Measurements from ENCODE around the gene PTPRH. TPM values are rescaled to one million over a fixed set of nuclear protein-coding genes. Genes with fewer than 3 reads are reported as not detected.

PTPRH gene
- total RNA-seq, 3 donors from 2014 or later (not counting 1 experiment from before 2014, with no cell fraction given), result 0.45 TPM; not detected in 2

DNA sequence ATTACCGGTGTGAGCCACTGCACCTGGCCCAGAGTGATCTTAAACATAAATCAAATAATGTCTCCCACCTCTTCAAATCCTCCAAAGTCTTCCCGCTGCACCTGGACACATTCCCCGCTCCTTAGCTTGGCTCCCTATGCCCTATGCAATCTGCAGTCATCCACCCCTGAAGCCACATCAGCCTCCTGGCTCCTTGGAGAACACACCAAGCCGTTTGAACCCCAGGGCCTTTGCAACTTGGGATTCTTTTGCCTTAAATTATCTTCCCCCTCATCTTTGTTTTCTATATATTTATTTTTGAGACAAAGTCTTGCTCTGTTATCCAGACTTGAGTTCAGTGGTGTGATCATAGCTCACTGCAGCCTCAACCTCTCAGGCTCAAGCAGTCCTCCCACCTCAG is 40.2 kb downstream of the PTPRH start:
- no peak for DNase-seq
- H3K4me3 ChIP-seq (ENCODE audit: low read length), result no peak overlapping the region
- peaks cover 46% of the 10 kb centered on the region for H3K27me3 ChIP-seq (ENCODE audit: control insufficient read depth, insufficient read depth, low read length)
- Mint-ChIP-seq H3K36me3 (no peaks in the 10 kb centered on the region), H3K9me3 (no peaks in the 10 kb centered on the region), H3K4me3 (no peak overlapping the region), H3K4me1 (peaks cover 22 to 32% of the 10 kb centered on the region in 2 donors), H3K27ac (no peak overlapping the region), H3K27me3 (ENCODE audit: low read depth in 2 of 2) (peaks cover 69 to 71% of the 10 kb centered on the region in 2 donors)
- H3K4me1 ChIP-seq (ENCODE audit: control insufficient read depth, insufficient read depth, low read length), result peaks cover 29% of the 10 kb centered on the region
- intact Hi-C loops (cut with micrococcal nuclease), result loop anchor here (10.0 kb wide), 1 partner anchor 84 kb away; no protein-coding TSS in a partner anchor
- no peaks in the 10 kb centered on the region for H3K36me3 ChIP-seq (ENCODE audit: control insufficient read depth, insufficient read depth, low read length)
- TF ChIP-seq, protein P1, sequence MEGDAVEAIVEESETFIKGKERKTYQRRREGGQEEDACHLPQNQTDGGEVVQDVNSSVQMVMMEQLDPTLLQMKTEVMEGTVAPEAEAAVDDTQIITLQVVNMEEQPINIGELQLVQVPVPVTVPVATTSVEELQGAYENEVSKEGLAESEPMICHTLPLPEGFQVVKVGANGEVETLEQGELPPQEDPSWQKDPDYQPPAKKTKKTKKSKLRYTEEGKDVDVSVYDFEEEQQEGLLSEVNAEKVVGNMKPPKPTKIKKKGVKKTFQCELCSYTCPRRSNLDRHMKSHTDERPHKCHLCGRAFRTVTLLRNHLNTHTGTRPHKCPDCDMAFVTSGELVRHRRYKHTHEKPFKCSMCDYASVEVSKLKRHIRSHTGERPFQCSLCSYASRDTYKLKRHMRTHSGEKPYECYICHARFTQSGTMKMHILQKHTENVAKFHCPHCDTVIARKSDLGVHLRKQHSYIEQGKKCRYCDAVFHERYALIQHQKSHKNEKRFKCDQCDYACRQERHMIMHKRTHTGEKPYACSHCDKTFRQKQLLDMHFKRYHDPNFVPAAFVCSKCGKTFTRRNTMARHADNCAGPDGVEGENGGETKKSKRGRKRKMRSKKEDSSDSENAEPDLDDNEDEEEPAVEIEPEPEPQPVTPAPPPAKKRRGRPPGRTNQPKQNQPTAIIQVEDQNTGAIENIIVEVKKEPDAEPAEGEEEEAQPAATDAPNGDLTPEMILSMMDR (IDR thresholded peaks at IDR 0.05), result no peak
- no peak for ATAC-seq
- H3K27ac ChIP-seq (ENCODE audit: low read length), result no peak overlapping the region
- H3K9me3 ChIP-seq (ENCODE audit: control insufficient read depth, insufficient read depth, low read length), result no peaks in the 10 kb centered on the region
- WGBS (ENCODE audit: insufficient coverage), result 71% methylated on average over 4 of the region's 4 CpGs

DNA sequence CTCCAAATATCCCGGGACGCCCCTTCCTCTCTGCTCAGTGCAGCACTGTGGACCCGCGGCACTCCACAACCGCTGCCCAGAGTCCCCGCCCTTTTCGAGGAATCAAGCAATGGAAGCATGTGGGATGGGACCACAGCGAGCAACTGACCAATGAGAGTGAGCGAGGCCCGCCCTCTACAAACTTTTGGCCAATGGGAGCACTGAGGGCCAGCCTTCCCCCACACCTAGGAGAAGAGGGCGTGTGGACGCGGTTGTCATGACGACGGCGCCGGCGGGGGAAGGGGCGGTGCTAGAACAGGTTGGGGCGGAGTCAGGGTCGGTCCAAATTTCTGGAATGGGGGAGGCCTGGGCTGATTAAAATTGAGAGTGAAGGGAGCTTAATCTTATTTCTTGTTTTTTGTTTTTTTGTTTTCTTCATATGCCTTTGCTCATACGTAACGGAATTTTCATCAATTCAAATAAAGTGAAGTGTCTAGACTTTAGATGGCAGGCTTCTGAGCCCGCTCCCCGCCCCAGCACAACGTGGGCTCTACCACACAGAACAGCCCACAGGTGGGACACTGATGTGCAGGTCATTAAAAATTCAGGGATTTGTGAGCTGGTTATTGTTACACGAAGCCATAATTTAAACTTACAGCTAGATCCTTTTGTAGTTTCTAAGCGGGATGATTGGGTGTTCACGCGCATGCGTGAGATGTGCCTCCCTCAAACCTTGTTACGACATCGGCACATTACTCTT is 42.6 kb downstream of the PTPRH start, which contains the start of gene DNAAF3:
DNAAF3 (minus strand) TSS at position 84 of the 739 bp plus-strand sequence. CDS start 200 bp downstream, outside the sequence.
- DNase-seq (peak; percentile 45 to 80), ATAC-seq (peak; percentile 83 to 89 (median 85))
- peak within 1 kb of the TSS; percentile 47 for H3K4me3 Mint-ChIP-seq
- H3K4me3 ChIP-seq (ENCODE audit: low read length), result no peak within 1 kb of the TSS
- intact Hi-C loops (cut with micrococcal nuclease), result loop anchor here (10.0 kb wide), 1 partner anchor 82 kb away; no protein-coding TSS in a partner anchor
- peaks cover 55 to 64% of the 10 kb centered on the region in 2 donors for H3K27me3 Mint-ChIP-seq (ENCODE audit: low read depth in 2 of 2)
- 2% methylated on average over 32 of the region's 33 CpGs for WGBS (ENCODE audit: insufficient coverage)
- no peaks in the 10 kb centered on the region for H3K9me3 Mint-ChIP-seq
- peaks cover 16% of the 10 kb centered on the region for H3K4me1 ChIP-seq (ENCODE audit: control insufficient read depth, insufficient read depth, low read length)
- H3K4me1 Mint-ChIP-seq, result peaks cover 13 to 14% of the 10 kb centered on the region in 2 donors
- H3K36me3 ChIP-seq (ENCODE audit: control insufficient read depth, insufficient read depth, low read length), result no peaks in the 10 kb centered on the region
- TF ChIP-seq, protein P1 (IDR thresholded peaks at IDR 0.05), result no peak
- H3K9me3 ChIP-seq (ENCODE audit: control insufficient read depth, insufficient read depth, low read length), result no peaks in the 10 kb centered on the region
- H3K27ac ChIP-seq (ENCODE audit: low read length), result no peak within 1 kb of the TSS
- no peaks in the 10 kb centered on the region for H3K36me3 Mint-ChIP-seq
- peaks cover 31% of the 10 kb centered on the region for H3K27me3 ChIP-seq (ENCODE audit: control insufficient read depth, insufficient read depth, low read length)
- peak within 1 kb of the TSS; percentile 16 to 83 for H3K27ac Mint-ChIP-seq

DNA sequence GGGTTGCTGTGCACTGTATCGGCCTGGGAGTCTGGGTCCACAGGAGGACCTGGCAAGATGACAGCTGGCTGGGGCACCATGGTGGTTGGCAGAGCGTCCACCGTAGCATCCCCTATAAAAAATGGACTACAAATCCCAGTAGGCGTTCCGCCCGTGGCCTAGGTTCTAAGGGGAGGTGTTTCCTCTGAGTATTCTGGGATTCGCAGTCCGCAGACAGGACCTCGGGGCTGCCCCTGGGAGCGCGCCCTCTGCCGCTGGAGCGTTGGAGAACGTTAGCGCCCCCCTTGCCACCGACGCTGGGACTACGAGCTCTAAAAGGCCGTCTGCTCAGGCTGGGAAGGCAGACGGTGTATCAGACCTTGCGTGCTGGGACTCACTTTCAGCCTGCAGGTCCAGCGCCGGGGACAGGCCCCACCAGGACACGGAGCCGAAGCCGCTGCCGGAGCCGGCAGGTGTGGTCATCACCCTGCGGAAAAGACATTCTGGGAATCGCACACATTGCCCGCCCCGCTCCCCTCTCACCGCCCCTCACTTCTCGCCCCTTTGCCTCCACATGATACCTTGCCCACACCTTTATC is 43.3 kb downstream of the PTPRH start:
- Mint-ChIP-seq H3K4me1 (peaks cover 13 to 14% of the 10 kb centered on the region in 2 donors), H3K27ac (peak overlapping the region; percentile 16 to 83), H3K27me3 (ENCODE audit: low read depth in 2 of 2) (peaks cover 49 to 57% of the 10 kb centered on the region in 2 donors), H3K36me3 (no peaks in the 10 kb centered on the region), H3K9me3 (no peaks in the 10 kb centered on the region), H3K4me3 (peak overlapping the region; percentile 47)
- Histone ChIP-seq H3K4me1 (ENCODE audit: control insufficient read depth, insufficient read depth, low read length) (peaks cover 17% of the 10 kb centered on the region), H3K4me3 (ENCODE audit: low read length) (no peak overlapping the region), H3K36me3 (ENCODE audit: control insufficient read depth, insufficient read depth, low read length) (no peaks in the 10 kb centered on the region), H3K27ac (ENCODE audit: low read length) (no peak overlapping the region), H3K27me3 (ENCODE audit: control insufficient read depth, insufficient read depth, low read length) (peaks cover 37% of the 10 kb centered on the region), H3K9me3 (ENCODE audit: control insufficient read depth, insufficient read depth, low read length) (no peaks in the 10 kb centered on the region)
- intact Hi-C loops (cut with micrococcal nuclease), result loop anchor here (10.0 kb wide), 1 partner anchor 81 kb away; no protein-coding TSS in a partner anchor
- ATAC-seq (peak; percentile 60 to 85 (median 60)), DNase-seq (peak in 1 of 2 donors; percentile 78)
- TF ChIP-seq, protein P1 (IDR thresholded peaks at IDR 0.05), result no peak
- WGBS (ENCODE audit: insufficient coverage), result 3% methylated on average over 34 of the region's 34 CpGs
